ENCODE results near the gene CD22. TPM values are rescaled to one million over a fixed set of nuclear protein-coding genes. Genes with fewer than 3 reads are reported as not detected.

The CD22 gene
- under 0.01 TPM in 1 of 2 replicates, not detected in the other for total RNA-seq

DNA sequence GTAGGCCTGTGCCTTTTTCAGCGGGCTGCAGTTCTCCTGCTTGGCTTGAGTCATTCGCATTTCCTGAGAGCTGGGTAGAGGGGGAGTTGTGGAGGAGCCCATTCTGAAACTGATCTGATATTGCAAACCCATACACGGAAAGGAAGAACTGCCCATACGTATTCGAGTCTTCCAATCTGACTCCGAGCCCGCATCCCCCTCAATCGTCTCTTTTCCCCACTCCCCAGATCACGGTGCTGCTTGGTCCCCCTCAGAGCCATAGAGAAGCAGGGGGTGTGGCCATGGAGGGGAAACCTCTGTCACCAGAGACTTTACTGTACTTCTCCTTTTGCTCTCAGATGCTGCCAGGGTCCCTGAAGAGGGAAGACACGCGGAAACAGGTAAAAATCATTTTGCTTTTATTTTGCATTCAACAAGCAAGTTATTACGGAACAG is at the start of gene CD22:
Gene CD22, plus strand, starts transcription at position 337 of the 435 bp plus-strand sequence. CDS start 2,854 bp downstream, outside the sequence.

DNA sequence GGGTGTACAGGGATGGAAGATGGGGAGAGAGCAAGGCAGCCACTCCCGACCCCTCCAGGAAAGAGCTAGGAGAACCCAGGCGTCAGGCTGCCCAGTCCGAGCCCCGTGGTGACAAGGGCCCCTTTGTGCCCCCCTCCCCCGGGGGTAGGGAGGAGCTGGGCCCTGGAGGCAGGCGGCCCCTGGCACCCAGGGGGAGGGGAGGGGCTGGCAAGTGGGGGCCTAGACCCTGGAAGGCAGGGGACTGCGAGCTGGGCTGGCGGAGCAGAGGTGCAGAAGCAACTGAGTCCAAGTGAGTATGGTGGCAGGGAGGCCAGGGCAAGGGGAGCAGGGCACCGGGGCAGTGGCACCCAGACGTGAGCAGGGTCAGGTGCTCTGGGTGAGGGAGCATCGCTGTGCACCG is 37.1 kb upstream of the CD22 start, which contains the start of gene MAG:
Gene MAG, plus strand, starts transcription at position 246 of the 400 bp plus-strand sequence. CDS start 3,248 bp downstream, outside the sequence.

GRCh38 chr19:35347171-35347929 is 18.4 kb downstream of the CD22 start, which contains the start of gene FFAR1:
Gene FFAR1, plus strand, starts transcription at chr19:35347902. Its CDS starts 3,650 bp downstream, at chr19:35351552.

DNA sequence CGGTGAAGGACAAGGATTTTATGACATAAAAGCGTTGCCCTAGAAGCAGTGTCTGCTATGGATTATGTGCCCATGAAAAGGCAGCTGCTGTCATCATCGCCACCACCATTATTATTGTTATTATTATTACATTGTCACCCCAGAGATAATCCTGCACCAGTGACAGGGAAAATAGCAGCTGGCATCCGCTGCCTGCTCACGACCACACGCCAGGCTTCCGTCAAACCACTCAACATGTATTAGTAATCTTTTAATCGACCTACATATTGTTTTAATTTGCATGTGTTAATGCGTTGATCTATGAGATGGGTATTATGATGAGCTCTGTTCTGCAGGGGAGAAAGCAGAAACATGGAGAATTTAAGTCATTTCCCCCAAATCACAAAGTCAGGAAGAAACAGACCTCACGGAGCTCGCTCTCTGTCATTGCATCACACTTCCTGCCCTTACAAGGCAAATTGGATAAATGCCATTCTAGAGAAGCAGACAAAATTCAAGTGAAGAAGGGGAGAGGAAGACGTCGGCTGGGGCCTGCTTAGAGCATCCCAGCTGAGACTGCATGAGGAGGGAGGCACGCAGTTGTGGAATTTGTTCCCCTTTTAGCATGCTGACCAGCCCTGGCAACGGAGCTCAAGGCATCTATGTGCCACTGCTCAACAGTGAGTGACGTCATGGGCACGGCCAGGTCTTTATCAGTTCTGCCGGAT is 29.0 kb downstream of the CD22 start, which contains the start of gene FFAR3:
Gene FFAR3, plus strand, starts transcription at position 594 of the 707 bp plus-strand sequence. CDS start 431 bp downstream, outside the sequence.

DNA sequence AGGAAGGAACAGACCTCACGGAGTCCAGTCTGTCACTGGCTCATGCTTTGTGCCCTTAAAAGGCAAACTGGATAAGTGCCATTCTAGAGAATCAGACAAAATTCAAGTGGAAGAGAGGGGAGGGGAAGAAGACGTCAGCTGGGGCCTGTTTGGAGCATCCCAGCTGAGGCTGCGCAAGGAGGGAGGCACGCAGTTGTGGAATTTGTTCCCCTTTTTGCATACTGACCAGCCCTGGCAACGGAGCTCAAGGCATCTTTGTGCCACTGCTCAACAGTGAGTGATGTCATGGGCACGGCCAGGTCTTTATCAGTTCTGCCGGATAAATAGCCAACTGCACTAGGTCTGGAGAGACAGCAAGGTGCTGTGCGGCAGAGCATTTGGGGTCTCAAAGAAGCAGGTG is 41.7 kb downstream of the CD22 start, which contains the start of gene GPR42:
Gene GPR42, plus strand, starts transcription at position 347 of the 400 bp plus-strand sequence. CDS start 292 bp downstream, outside the sequence.

Other genes with a start within 250 kb of the CD22 start
- gene FXYD3, start 213.4 kb upstream of the CD22 start, total RNA-seq, result not detected in 2 replicates
- not detected in 2 replicates for gene LGI4, start 194.1 kb upstream of the CD22 start, total RNA-seq
- 0.50 and 1.8 TPM in 2 replicates for gene FXYD1, start 190.4 kb upstream of the CD22 start, total RNA-seq
- not detected in 2 replicates for gene FXYD7, start 185.9 kb upstream of the CD22 start, total RNA-seq
- gene FXYD5, start 174.5 kb upstream of the CD22 start, total RNA-seq, result 120 and 124 TPM in 2 replicates
- gene FAM187B, start 100.4 kb upstream of the CD22 start, total RNA-seq, result not detected in 2 replicates
- 1.8 and 2.0 TPM in 2 replicates for gene LSR, start 80.2 kb upstream of the CD22 start, total RNA-seq
- gene USF2, start 60.2 kb upstream of the CD22 start, total RNA-seq, result 50.1 and 61.5 TPM in 2 replicates
- gene HAMP, start 46.7 kb upstream of the CD22 start, total RNA-seq, result not detected in 2 replicates
- gene MAG, start 37.0 kb upstream of the CD22 start, total RNA-seq, result not detected in 2 replicates
- gene FFAR1, start 18.7 kb downstream of the CD22 start, total RNA-seq, result not detected in 2 replicates
- not detected in 2 replicates for gene FFAR3, start 29.3 kb downstream of the CD22 start, total RNA-seq
- gene GPR42, start 41.9 kb downstream of the CD22 start, total RNA-seq, result not detected in 2 replicates
- not detected in 2 replicates for gene FFAR2, start 119.1 kb downstream of the CD22 start, total RNA-seq
- gene KRTDAP, start 161.3 kb downstream of the CD22 start, total RNA-seq, result not detected in 2 replicates
- 11.3 and 13.5 TPM in 2 replicates for gene DMKN, start 184.5 kb downstream of the CD22 start, total RNA-seq
- 0.15 TPM in 1 of 2 replicates, not detected in the other for gene SBSN, start 199.1 kb downstream of the CD22 start, total RNA-seq
- gene GAPDHS, start 204.3 kb downstream of the CD22 start, total RNA-seq, result not detected in 2 replicates
- gene TMEM147, start 216.4 kb downstream of the CD22 start, total RNA-seq, result 102 and 106 TPM in 2 replicates
- not detected in 2 replicates for gene ATP4A, start 234.5 kb downstream of the CD22 start, total RNA-seq

Measured in bronchus fibroblast of lung (primary cell).